ENCODE measurements around the gene HSD3B2. TPM values are rescaled to one million over a fixed set of nuclear protein-coding genes. Genes with fewer than 3 reads are reported as not detected.

HSD3B2 gene
- total RNA-seq, 1 experiment from 2014 or later = not detected

GRCh38 chr1:119453021-119453420 is 38.1 kb downstream of the HSD3B2 start:
- no peak for TF ChIP-seq CTCF (conservative IDR thresholded peaks at IDR 0.05)
- H3K23ac ChIP-seq (ENCODE audit: insufficient read length, low read depth, low read length) = no peak overlapping the region
- DNase-seq = no peak
- no peak overlapping the region for H4K5ac ChIP-seq (ENCODE audit: insufficient read length, low read depth, low read length)
- H3K23me2 ChIP-seq (ENCODE audit: insufficient read length, low read depth, low read length, poor library complexity, severe bottlenecking) = no peaks in the 10 kb centered on the region
- peak overlapping the region; percentile 54; the same call in 1 of the 2 replicates for H3K14ac ChIP-seq (ENCODE audit: insufficient read depth, low read length)
- no peak overlapping the region for H2BK5ac ChIP-seq (ENCODE audit: insufficient read length, low read length)
- H3K4me1 ChIP-seq (ENCODE audit: insufficient read depth, low read length) = peaks cover 6% of the 10 kb centered on the region; the same call in 1 of the 2 replicates
- H2BK20ac ChIP-seq (ENCODE audit: low read depth, low read length, poor library complexity, severe bottlenecking) = no peak overlapping the region
- no peak overlapping the region for H3K56ac ChIP-seq (ENCODE audit: insufficient read length, low read depth, low read length)
- H3K36me3 Mint-ChIP-seq (ENCODE audit: insufficient read depth in 1 of 3, low read depth in 3 of 3) = no peaks in the 10 kb centered on the region
- H3K27ac Mint-ChIP-seq = peak overlapping the region in 1 of 3 experiments; percentile 5; a peak in 3 of 7 replicates
- no peak overlapping the region for H3K9ac ChIP-seq (ENCODE audit: extremely low read depth, insufficient read length, low read length)
- no peaks in the 10 kb centered on the region; the same call in 1 of the 2 replicates for H3K27me3 ChIP-seq (ENCODE audit: insufficient read depth, low read length)
- H2BK120ac ChIP-seq (ENCODE audit: low read depth, low read length, poor library complexity, severe bottlenecking) = no peak overlapping the region
- no peak overlapping the region for H4K91ac ChIP-seq (ENCODE audit: insufficient read length, low read depth, low read length)
- H2AFZ ChIP-seq (ENCODE audit: low read length) = no peak overlapping the region
- no peak overlapping the region for H2AK5ac ChIP-seq (ENCODE audit: insufficient read length, low read length)
- H3K4me2 ChIP-seq (ENCODE audit: insufficient read depth, insufficient read length, low read length) = no peak overlapping the region
- no peaks in the 10 kb centered on the region for H3K9me3 ChIP-seq (ENCODE audit: control insufficient read depth, low read depth, low read length)
- no peaks in the 10 kb centered on the region for H3K79me2 ChIP-seq (ENCODE audit: insufficient read depth, low read length)
- no peak overlapping the region for H2BK15ac ChIP-seq (ENCODE audit: low read depth, low read length)
- no peaks in the 10 kb centered on the region for H3K79me1 ChIP-seq (ENCODE audit: insufficient read depth, low read depth, low read length, poor library complexity, severe bottlenecking)
- no peak overlapping the region for H3T11ph ChIP-seq (ENCODE audit: low read length)
- no peak overlapping the region for H3K18ac ChIP-seq (ENCODE audit: insufficient read length, low read depth, low read length)
- H3K4me1 Mint-ChIP-seq = peaks cover 8 to 14% of the 10 kb centered on the region in 2 experiments
- no peak overlapping the region for H2BK12ac ChIP-seq (ENCODE audit: insufficient read length, low read depth, low read length)
- no peak overlapping the region for H4K8ac ChIP-seq (replicated peaks; ENCODE audit: insufficient read length, low read depth, low read length)
- WGBS (ENCODE audit: extremely low coverage, insufficient read length, low lambda C conversion rate) = no CpG with 5 or more reads among the region's 3 CpGs
- no peak overlapping the region for H3K4ac ChIP-seq (ENCODE audit: low read depth, low read length)
- H3K9me3 Mint-ChIP-seq = no peaks in the 10 kb centered on the region
- no peaks in the 10 kb centered on the region for H4K20me1 ChIP-seq (ENCODE audit: control insufficient read depth, insufficient read depth, insufficient read length)
- H3K27ac ChIP-seq (ENCODE audit: insufficient read length, low read depth, low read length) = no peak overlapping the region
- no peak overlapping the region for H3K4me3 Mint-ChIP-seq
- H3K27me3 Mint-ChIP-seq (ENCODE audit: low read depth) = no peaks in the 10 kb centered on the region
